Erythroblast (primary cell): ENCODE data around the gene LRRC37A3.

ENCODE experiments used
- GATA1 ChIP-seq: IDR thresholded peaks from 2 replicates; pipeline ENCODE4 v1.6.1; 2011; ENCODE audit warnings: low read depth, mild to moderate bottlenecking, control low read depth, low read length, moderate library complexity
- POLR2A ChIP-seq: IDR thresholded peaks from 2 replicates; pipeline ENCODE4 v1.6.1; 2011; ENCODE audit warnings: mild to moderate bottlenecking, low read length

DNA sequence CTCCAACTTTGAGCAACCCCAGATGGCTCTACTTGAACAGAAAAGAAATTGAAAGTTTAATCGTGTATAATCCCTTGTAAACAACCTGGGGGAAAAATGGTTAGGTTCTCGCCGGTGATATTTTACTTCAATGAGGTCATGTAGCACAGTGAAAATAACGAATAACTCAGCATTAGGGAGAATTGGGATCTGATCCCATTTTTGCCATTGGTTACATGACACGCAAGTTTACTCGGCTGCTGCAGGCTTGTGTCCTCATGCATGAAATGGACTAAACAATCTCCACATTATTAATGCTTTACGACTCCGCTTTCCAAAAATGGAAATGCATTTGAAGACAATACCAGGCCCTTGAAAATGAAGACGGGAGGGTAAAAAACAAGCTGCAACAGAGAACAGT, 45.5 kb upstream of the LRRC37A3 start:
- TF ChIP-seq POLR2A (no peak), GATA1 (no peak)
